C4-2B (cell line): ENCODE results near the gene DGKG.

Experiments
- ZFX ChIP-seq: fragments of 450-650 bp; IDR thresholded peaks from 2 replicates; pipeline ENCODE4 v1.6.1; 2017
- TF ChIP-seq, protein P1 (sequence below): fragments of 450-650 bp; conservative IDR thresholded peaks from 2 replicates; pipeline ENCODE4 v1.5.1; 2017; ENCODE audit warnings: mild to moderate bottlenecking

DNA sequence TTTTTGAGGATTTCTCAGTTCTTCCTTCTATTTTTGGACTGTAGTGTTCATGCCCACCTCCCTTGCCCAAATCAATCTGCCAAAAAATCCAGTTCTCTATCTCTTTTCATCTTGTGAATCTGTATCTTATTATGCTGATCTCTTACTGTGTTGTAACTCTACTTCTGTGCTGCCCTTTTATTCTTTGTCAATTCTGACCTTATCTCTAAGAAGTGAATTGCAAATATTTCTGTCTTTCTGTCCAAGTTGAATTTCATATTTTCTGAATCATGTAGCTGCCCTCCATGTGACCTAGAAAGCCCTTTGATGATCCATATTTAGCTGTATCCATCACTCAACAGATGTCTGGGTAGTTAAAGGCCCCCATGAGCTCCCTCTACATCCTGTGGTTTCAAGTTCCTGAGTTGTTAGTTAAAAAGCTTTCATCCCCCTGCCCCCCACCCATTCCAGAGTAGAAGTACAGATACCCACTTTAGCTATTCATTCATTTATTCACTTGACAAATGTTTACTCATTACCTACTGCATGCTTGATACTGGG, 219.6 kb downstream of the DGKG start:
- TF ChIP-seq, protein P1, sequence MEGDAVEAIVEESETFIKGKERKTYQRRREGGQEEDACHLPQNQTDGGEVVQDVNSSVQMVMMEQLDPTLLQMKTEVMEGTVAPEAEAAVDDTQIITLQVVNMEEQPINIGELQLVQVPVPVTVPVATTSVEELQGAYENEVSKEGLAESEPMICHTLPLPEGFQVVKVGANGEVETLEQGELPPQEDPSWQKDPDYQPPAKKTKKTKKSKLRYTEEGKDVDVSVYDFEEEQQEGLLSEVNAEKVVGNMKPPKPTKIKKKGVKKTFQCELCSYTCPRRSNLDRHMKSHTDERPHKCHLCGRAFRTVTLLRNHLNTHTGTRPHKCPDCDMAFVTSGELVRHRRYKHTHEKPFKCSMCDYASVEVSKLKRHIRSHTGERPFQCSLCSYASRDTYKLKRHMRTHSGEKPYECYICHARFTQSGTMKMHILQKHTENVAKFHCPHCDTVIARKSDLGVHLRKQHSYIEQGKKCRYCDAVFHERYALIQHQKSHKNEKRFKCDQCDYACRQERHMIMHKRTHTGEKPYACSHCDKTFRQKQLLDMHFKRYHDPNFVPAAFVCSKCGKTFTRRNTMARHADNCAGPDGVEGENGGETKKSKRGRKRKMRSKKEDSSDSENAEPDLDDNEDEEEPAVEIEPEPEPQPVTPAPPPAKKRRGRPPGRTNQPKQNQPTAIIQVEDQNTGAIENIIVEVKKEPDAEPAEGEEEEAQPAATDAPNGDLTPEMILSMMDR, result no peak
- no peak for TF ChIP-seq ZFX
